ENCODE results near the gene BRINP2.

The BRINP2 gene

GRCh38 chr1:177238967-177239366, 68.2 kb downstream of the BRINP2 start:
- Histone ChIP-seq H3K9ac (ENCODE audit: low read length) (no peak overlapping the region), H3K27me3 (ENCODE audit: control insufficient read depth, insufficient read depth, low read length) (no peaks in the 10 kb centered on the region), H3K4me3 (ENCODE audit: low read length) (no peak overlapping the region), H3K36me3 (ENCODE audit: control insufficient read depth, insufficient read depth, low read length) (no peaks in the 10 kb centered on the region), H3K27ac (ENCODE audit: low read depth, low read length) (no peak overlapping the region), H3K4me1 (ENCODE audit: control insufficient read depth, insufficient read depth, low read length) (no peaks in the 10 kb centered on the region)

- Histone ChIP-seq H3K9ac (ENCODE audit: low read length) (no peak overlapping the region), H3K36me3 (ENCODE audit: control insufficient read depth, insufficient read depth, low read length) (no peaks in the 10 kb centered on the region), H3K4me1 (ENCODE audit: control insufficient read depth, insufficient read depth, low read length) (no peaks in the 10 kb centered on the region), H3K4me3 (ENCODE audit: low read length) (no peak overlapping the region), H3K27me3 (ENCODE audit: control insufficient read depth, insufficient read depth, low read length) (no peaks in the 10 kb centered on the region), H3K27ac (ENCODE audit: low read depth, low read length) (no peak overlapping the region)
Measured at GRCh38 chr1:177239792-177240191, 69.0 kb downstream of the BRINP2 start.

GRCh38 chr1:177243773-177244172, 73.0 kb downstream of the BRINP2 start:
- Histone ChIP-seq H3K4me3 (ENCODE audit: low read length) (no peak overlapping the region), H3K4me1 (ENCODE audit: control insufficient read depth, insufficient read depth, low read length) (peaks cover 3% of the 10 kb centered on the region), H3K36me3 (ENCODE audit: control insufficient read depth, insufficient read depth, low read length) (no peaks in the 10 kb centered on the region), H3K27me3 (ENCODE audit: control insufficient read depth, insufficient read depth, low read length) (no peaks in the 10 kb centered on the region), H3K9ac (ENCODE audit: low read length) (no peak overlapping the region), H3K27ac (ENCODE audit: low read depth, low read length) (no peak overlapping the region)

- peaks cover 3% of the 10 kb centered on the region for H3K4me1 ChIP-seq (ENCODE audit: control insufficient read depth, insufficient read depth, low read length)
- no peaks in the 10 kb centered on the region for H3K36me3 ChIP-seq (ENCODE audit: control insufficient read depth, insufficient read depth, low read length)
- H3K27ac ChIP-seq (ENCODE audit: low read depth, low read length) = no peak overlapping the region
- no peaks in the 10 kb centered on the region for H3K27me3 ChIP-seq (ENCODE audit: control insufficient read depth, insufficient read depth, low read length)
- H3K4me3 ChIP-seq (ENCODE audit: low read length) = no peak overlapping the region
- H3K9ac ChIP-seq (ENCODE audit: low read length) = no peak overlapping the region
Measured at GRCh38 chr1:177246710-177247580, 76.2 kb downstream of the BRINP2 start.

- Histone ChIP-seq H3K36me3 (ENCODE audit: control insufficient read depth, insufficient read depth, low read length) (no peaks in the 10 kb centered on the region), H3K27me3 (ENCODE audit: control insufficient read depth, insufficient read depth, low read length) (no peaks in the 10 kb centered on the region), H3K9ac (ENCODE audit: low read length) (no peak overlapping the region), H3K4me3 (ENCODE audit: low read length) (no peak overlapping the region), H3K27ac (ENCODE audit: low read depth, low read length) (no peak overlapping the region), H3K4me1 (ENCODE audit: control insufficient read depth, insufficient read depth, low read length) (peaks cover 3% of the 10 kb centered on the region)
Measured at GRCh38 chr1:177247623-177248176, 76.9 kb downstream of the BRINP2 start.

GRCh38 chr1:177248258-177248657, 77.5 kb downstream of the BRINP2 start:
- no peak overlapping the region for H3K27ac ChIP-seq (ENCODE audit: low read depth, low read length)
- no peak overlapping the region for H3K9ac ChIP-seq (ENCODE audit: low read length)
- no peak overlapping the region for H3K4me3 ChIP-seq (ENCODE audit: low read length)
- H3K27me3 ChIP-seq (ENCODE audit: control insufficient read depth, insufficient read depth, low read length) = no peaks in the 10 kb centered on the region
- peaks cover 3% of the 10 kb centered on the region for H3K4me1 ChIP-seq (ENCODE audit: control insufficient read depth, insufficient read depth, low read length)
- no peaks in the 10 kb centered on the region for H3K36me3 ChIP-seq (ENCODE audit: control insufficient read depth, insufficient read depth, low read length)

GRCh38 chr1:177249231-177249630, 78.5 kb downstream of the BRINP2 start:
- Histone ChIP-seq H3K4me3 (ENCODE audit: low read length) (no peak overlapping the region), H3K27me3 (ENCODE audit: control insufficient read depth, insufficient read depth, low read length) (no peaks in the 10 kb centered on the region), H3K9ac (ENCODE audit: low read length) (no peak overlapping the region), H3K4me1 (ENCODE audit: control insufficient read depth, insufficient read depth, low read length) (peaks cover 3% of the 10 kb centered on the region), H3K27ac (ENCODE audit: low read depth, low read length) (no peak overlapping the region), H3K36me3 (ENCODE audit: control insufficient read depth, insufficient read depth, low read length) (no peaks in the 10 kb centered on the region)

GRCh38 chr1:177252877-177253276, 82.1 kb downstream of the BRINP2 start:
- Histone ChIP-seq H3K9ac (ENCODE audit: low read length) (no peak overlapping the region), H3K36me3 (ENCODE audit: control insufficient read depth, insufficient read depth, low read length) (no peaks in the 10 kb centered on the region), H3K4me3 (ENCODE audit: low read length) (no peak overlapping the region), H3K27ac (ENCODE audit: low read depth, low read length) (no peak overlapping the region), H3K27me3 (ENCODE audit: control insufficient read depth, insufficient read depth, low read length) (no peaks in the 10 kb centered on the region), H3K4me1 (ENCODE audit: control insufficient read depth, insufficient read depth, low read length) (no peaks in the 10 kb centered on the region)

- Histone ChIP-seq H3K4me3 (ENCODE audit: low read length) (no peak overlapping the region), H3K27ac (ENCODE audit: low read depth, low read length) (no peak overlapping the region), H3K4me1 (ENCODE audit: control insufficient read depth, insufficient read depth, low read length) (no peaks in the 10 kb centered on the region), H3K9ac (ENCODE audit: low read length) (no peak overlapping the region), H3K36me3 (ENCODE audit: control insufficient read depth, insufficient read depth, low read length) (no peaks in the 10 kb centered on the region), H3K27me3 (ENCODE audit: control insufficient read depth, insufficient read depth, low read length) (no peaks in the 10 kb centered on the region)
Measured at GRCh38 chr1:177255411-177255810, 84.7 kb downstream of the BRINP2 start.

- no peak overlapping the region for H3K27ac ChIP-seq (ENCODE audit: low read depth, low read length)
- no peak overlapping the region for H3K4me3 ChIP-seq (ENCODE audit: low read length)
- H3K9ac ChIP-seq (ENCODE audit: low read length) = no peak overlapping the region
- H3K36me3 ChIP-seq (ENCODE audit: control insufficient read depth, insufficient read depth, low read length) = no peaks in the 10 kb centered on the region
- H3K27me3 ChIP-seq (ENCODE audit: control insufficient read depth, insufficient read depth, low read length) = no peaks in the 10 kb centered on the region
- no peaks in the 10 kb centered on the region for H3K4me1 ChIP-seq (ENCODE audit: control insufficient read depth, insufficient read depth, low read length)
Measured at GRCh38 chr1:177256153-177257075, 85.7 kb downstream of the BRINP2 start.

GRCh38 chr1:177257128-177257527, 86.4 kb downstream of the BRINP2 start:
- H3K27me3 ChIP-seq (ENCODE audit: control insufficient read depth, insufficient read depth, low read length) = no peaks in the 10 kb centered on the region

GRCh38 chr1:177257576-177257975, 86.8 kb downstream of the BRINP2 start:
- Histone ChIP-seq H3K4me1 (ENCODE audit: control insufficient read depth, insufficient read depth, low read length) (no peaks in the 10 kb centered on the region), H3K4me3 (ENCODE audit: low read length) (no peak overlapping the region), H3K9ac (ENCODE audit: low read length) (no peak overlapping the region), H3K36me3 (ENCODE audit: control insufficient read depth, insufficient read depth, low read length) (no peaks in the 10 kb centered on the region), H3K27ac (ENCODE audit: low read depth, low read length) (no peak overlapping the region), H3K27me3 (ENCODE audit: control insufficient read depth, insufficient read depth, low read length) (no peaks in the 10 kb centered on the region)

More at GRCh38 chr1:177257128-177257527, 86.4 kb downstream of the BRINP2 start:
- Histone ChIP-seq H3K36me3 (ENCODE audit: control insufficient read depth, insufficient read depth, low read length) (no peaks in the 10 kb centered on the region), H3K27ac (ENCODE audit: low read depth, low read length) (no peak overlapping the region), H3K9ac (ENCODE audit: low read length) (no peak overlapping the region), H3K4me3 (ENCODE audit: low read length) (no peak overlapping the region), H3K4me1 (ENCODE audit: control insufficient read depth, insufficient read depth, low read length) (no peaks in the 10 kb centered on the region)

Data from rectal smooth muscle tissue (tissue), 1 donor.